Endothelial cell of umbilical vein (primary cell): ENCODE results near the gene ATP11C. TPM values are rescaled to one million over a fixed set of nuclear protein-coding genes. Genes with fewer than 3 reads are reported as not detected.

Experiments used
- BruUV-seq: library from RNA; stranded (reverse); fragments of 400-500 nt; replicated peaks from 2 replicates; lab custom pipeline; 2021; lab: Mats Ljungman, UMichigan
- CTCF ChIA-PET: fragments of 300-600, 350-600 bp; sonication (Branson Sonifier 250); formaldehyde crosslinking; loops from one replicate; lab custom pipeline; 2021; ENCODE audit warnings: antibody characterized with exemption, inconsistent platforms; lab: Charles Lee
- POLR2A ChIA-PET: fragments of 300-600, 350-600 bp; sonication (Branson Sonifier 250); formaldehyde crosslinking; loops from one replicate; lab custom pipeline; 2021; ENCODE audit warnings: antibody characterized with exemption, inconsistent platforms; lab: Charles Lee
- DNase-seq: peaks from one replicate; pipeline ENCODE4 v3.0.0-alpha.2; 2011; ENCODE audit warnings: low read depth, low spot score
- FAIRE-seq: peaks from 2 replicates; lab custom pipeline; 2011; peaks lifted over from hg19 to GRCh38; lab: Jason Lieb, UNC
- H2AFZ ChIP-seq: 2 replicates; pipeline ENCODE4 v1.6.0; 2012; ENCODE audit warnings: low read depth, low read length, control low read depth, inconsistent platforms
- H3K27ac ChIP-seq: 2 replicates; pipeline ENCODE4 v1.5.1; 2011; ENCODE audit warnings: low read depth, mild to moderate bottlenecking, control low read depth, low read length, moderate library complexity; ENCODE audit not compliant: insufficient read depth
- H3K27me3 ChIP-seq, 2 experiments: 2 replicates each; pipeline versions ENCODE4 v1.6.0 to v1.6.1; 2011; ENCODE audit warnings: low read length in 2 of 2, mixed read lengths in 1 of 2; ENCODE audit not compliant: control insufficient read depth in 2 of 2, insufficient read depth in 2 of 2
- H3K36me3 ChIP-seq, 2 experiments: 2 replicates in 1 of 2; 3 replicates in 1 of 2; pipeline ENCODE4 v1.5.1; 2011; ENCODE audit warnings: low read length in 2 of 2, mild to moderate bottlenecking in 1 of 2, moderate library complexity in 1 of 2; ENCODE audit not compliant: control insufficient read depth in 2 of 2, insufficient read depth in 2 of 2; ENCODE audit errors: extremely low read depth in 1 of 2
- H3K4me1 ChIP-seq: 3 replicates; pipeline ENCODE4 v1.5.1; 2011; ENCODE audit warnings: mild to moderate bottlenecking, low read length; ENCODE audit not compliant: control insufficient read depth, insufficient read depth; ENCODE audit errors: extremely low read depth
- H3K4me2 ChIP-seq: 2 replicates; pipeline ENCODE4 v1.6.1; 2011; ENCODE audit warnings: low read length, control low read depth, mixed read lengths; ENCODE audit not compliant: insufficient read depth
- H3K4me3 ChIP-seq, 3 experiments: fragments of 200-600 bp in 1 of 3; sonication (generic), shearing (Covaris generic) in 1 of 3; replicated peaks in 1 of 3; 2 replicates each; pipeline ENCODE4 v1.5.1; 2011 to 2016; ENCODE audit warnings: control low read depth in 3 of 3, low read length in 3 of 3, mild to moderate bottlenecking in 2 of 3, inconsistent platforms in 1 of 3, low read depth in 1 of 3, moderate library complexity in 1 of 3; ENCODE audit not compliant: insufficient read depth in 1 of 3
- H3K79me2 ChIP-seq: 2 replicates; pipeline ENCODE4 v1.6.0; 2012; ENCODE audit warnings: low read length, inconsistent platforms; ENCODE audit not compliant: control insufficient read depth, insufficient read depth
- H3K9ac ChIP-seq: replicated peaks from 2 replicates; pipeline ENCODE3; 2011; ENCODE audit warnings: low read length, control low read depth; ENCODE audit not compliant: insufficient read depth; ENCODE audit errors: extremely low read depth
- H3K9me1 ChIP-seq: replicated peaks from 3 replicates; pipeline ENCODE4 v1.6.0; 2011; ENCODE audit warnings: mild to moderate bottlenecking, low read length; ENCODE audit not compliant: control insufficient read depth, insufficient read depth; ENCODE audit errors: extremely low read depth
- H3K9me3 ChIP-seq: replicated peaks from 2 replicates; pipeline ENCODE4 v1.5.1; 2012; ENCODE audit warnings: low read length, inconsistent platforms; ENCODE audit not compliant: control insufficient read depth, insufficient read depth
- H4K20me1 ChIP-seq: replicated peaks from 2 replicates; pipeline ENCODE3; 2011; ENCODE audit warnings: mild to moderate bottlenecking, low read length; ENCODE audit not compliant: control insufficient read depth, insufficient read depth; ENCODE audit errors: extremely low read depth
- CTCF ChIP-seq, 2 donors: IDR thresholded peaks; 1 replicate in 1 of 2; 2 replicates in 1 of 2; pipeline ENCODE4 v1.5.1; 2011; ENCODE audit warnings: low read length in 2 of 2, mild to moderate bottlenecking in 2 of 2, moderate library complexity in 2 of 2, control low read depth in 1 of 2, inconsistent platforms in 1 of 2, low read depth in 1 of 2; ENCODE audit not compliant: insufficient read depth in 1 of 2; ENCODE audit errors: extremely low read depth in 1 of 2
- EZH2 ChIP-seq: IDR thresholded peaks from 2 replicates; pipeline ENCODE4 v1.6.1; 2012; ENCODE audit warnings: borderline replicate concordance, low read depth, mild to moderate bottlenecking, moderate library complexity, low read length, inconsistent platforms; ENCODE audit not compliant: severe bottlenecking
- FOS ChIP-seq: IDR thresholded peaks from 2 replicates; pipeline ENCODE4 v1.6.1; 2011; ENCODE audit warnings: mild to moderate bottlenecking, low read length, moderate library complexity, borderline replicate concordance; ENCODE audit not compliant: insufficient read depth
- GATA2 ChIP-seq: IDR thresholded peaks from 2 replicates; pipeline ENCODE4 v1.7.0; 2011; ENCODE audit warnings: low read depth, mild to moderate bottlenecking, moderate library complexity, mixed read lengths, low read length; ENCODE audit not compliant: insufficient read length, insufficient read depth
- JUN ChIP-seq: IDR thresholded peaks from 2 replicates; pipeline ENCODE4 v1.6.1; 2011; ENCODE audit warnings: borderline replicate concordance, low read depth; ENCODE audit not compliant: insufficient read length, insufficient read depth
- MAX ChIP-seq: IDR thresholded peaks from 2 replicates; pipeline ENCODE4 v1.6.1; 2011; ENCODE audit not compliant: insufficient read depth, insufficient read length
- MYC ChIP-seq: IDR thresholded peaks from one replicate; pipeline ENCODE4 v1.6.1; 2011; ENCODE audit warnings: mild to moderate bottlenecking, low read depth, low read length
- POLR2A ChIP-seq: IDR thresholded peaks from 2 replicates; pipeline ENCODE4 v1.6.1; 2012; ENCODE audit warnings: low read depth, mild to moderate bottlenecking, control low read depth, low read length
- POLR2AphosphoS5 ChIP-seq: IDR thresholded peaks from 2 replicates; pipeline ENCODE4 v1.6.1; 2012; ENCODE audit warnings: low read depth, mild to moderate bottlenecking, control low read depth, low read length, moderate library complexity; ENCODE audit not compliant: insufficient read depth
- dilution Hi-C: fragments of 300-500 bp; cut with MboI; formaldehyde crosslinking; loops from one replicate; pipeline ENCODE4 v1.15.0; 2019; ENCODE audit warnings: low sequenced_read_pairs; ENCODE audit not compliant: extremely low pct_ligation_motif_present
- intact Hi-C: fragments of 100-400 bp; cut with micrococcal nuclease; formaldehyde crosslinking; loops from one replicate; pipeline ENCODE4 v1.10.0; 2022
- polyA plus RNA-seq, 4 experiments: library from polyadenylated mRNA; depleted of rRNA in 3 of 4; stranded (reverse) in 3 of 4; unstranded in 1 of 4; fragments of >200 nt; gene quantifications; 2 replicates each; pipeline versions ENCODE4 v1.2.1 to v1.2.3, GENCODE V29; 2011 to 2012; ENCODE audit warnings: missing spikeins in 1 of 4
- total RNA-seq: library from RNA; stranded (reverse); gene quantifications from 2 replicates; pipeline ENCODE4 v1.2.3, GENCODE V29; 2021

The ATP11C gene
- total and polyA plus RNA-seq, 2 donors (not counting 3 experiments of a cell fraction or from before 2014, with no cell fraction given), result 9.1 to 31.8 TPM

- H3K79me2 ChIP-seq, result peaks cover 20% of the 10 kb centered on the region
- H3K27me3 ChIP-seq, result no peaks in the 10 kb centered on the region
- no peaks in the 10 kb centered on the region for H3K9me3 ChIP-seq
- BruUV-seq, result no TSS peak
- no peak overlapping the region for H2AFZ ChIP-seq
- no peak overlapping the region for H3K4me2 ChIP-seq
- dilution Hi-C loops, result no loop called here
- no peak overlapping the region for H3K27ac ChIP-seq
- DNase-seq (no peak), FAIRE-seq (no peak)
- no peaks in the 10 kb centered on the region for H3K36me3 ChIP-seq
- ChIA-PET POLR2A (no interaction called here), CTCF (no interaction called here)
- H3K4me3 ChIP-seq, result no peak overlapping the region
- H4K20me1 ChIP-seq, result no peaks in the 10 kb centered on the region
- H3K9me1 ChIP-seq, result no peaks in the 10 kb centered on the region
- H3K9ac ChIP-seq, result no peak overlapping the region
- H3K4me1 ChIP-seq, result peaks cover 16% of the 10 kb centered on the region
- intact Hi-C loops, result no loop called here
- no peak for TF ChIP-seq MYC
- no peak for TF ChIP-seq CTCF (IDR thresholded peaks at IDR 0.05; ENCODE audit: extremely low read depth in 1 of 2, insufficient read depth in 1 of 2, low read depth in 1 of 2, low read length in 2 of 2)
- no peak for TF ChIP-seq GATA2
- no peak for TF ChIP-seq JUN
- no peak for TF ChIP-seq FOS
These were observed 30.3 kb downstream of the ATP11C start for GRCh38 chrX:139902559-139902958.

- dilution Hi-C loops, result no loop called here
- POLR2A ChIA-PET, result no interaction called here
These were observed 34.5 kb downstream of the ATP11C start for GRCh38 chrX:139898334-139898733.

More at GRCh38 chrX:139898334-139898733, 34.5 kb downstream of the ATP11C start:
- Histone ChIP-seq H3K9me1 (no peaks in the 10 kb centered on the region), H3K4me1 (no peaks in the 10 kb centered on the region), H2AFZ (no peak overlapping the region), H3K79me2 (peaks cover 18% of the 10 kb centered on the region), H3K4me3 (no peak overlapping the region), H3K27ac (no peak overlapping the region), H4K20me1 (no peaks in the 10 kb centered on the region), H3K9me3 (no peaks in the 10 kb centered on the region), H3K4me2 (no peak overlapping the region), H3K27me3 (no peaks in the 10 kb centered on the region), H3K9ac (no peak overlapping the region), H3K36me3 (no peaks in the 10 kb centered on the region)
- no peak for FAIRE-seq
- CTCF ChIA-PET, result no interaction called here
- TF ChIP-seq POLR2A, result no peak
- no peak for TF ChIP-seq GATA2
- TF ChIP-seq EZH2, result no peak
- TF ChIP-seq POLR2AphosphoS5, result no peak
- TF ChIP-seq JUN, result no peak
- TF ChIP-seq MAX, result no peak
- TF ChIP-seq CTCF (IDR thresholded peaks at IDR 0.05; ENCODE audit: extremely low read depth in 1 of 2, insufficient read depth in 1 of 2, low read depth in 1 of 2, low read length in 2 of 2), result no peak
- TF ChIP-seq FOS, result no peak
- no peak for TF ChIP-seq MYC
- no TSS peak for BruUV-seq
- intact Hi-C loops, result no loop called here
- DNase-seq, result no peak
